ENCODE data around the gene NADSYN1.

DNA sequence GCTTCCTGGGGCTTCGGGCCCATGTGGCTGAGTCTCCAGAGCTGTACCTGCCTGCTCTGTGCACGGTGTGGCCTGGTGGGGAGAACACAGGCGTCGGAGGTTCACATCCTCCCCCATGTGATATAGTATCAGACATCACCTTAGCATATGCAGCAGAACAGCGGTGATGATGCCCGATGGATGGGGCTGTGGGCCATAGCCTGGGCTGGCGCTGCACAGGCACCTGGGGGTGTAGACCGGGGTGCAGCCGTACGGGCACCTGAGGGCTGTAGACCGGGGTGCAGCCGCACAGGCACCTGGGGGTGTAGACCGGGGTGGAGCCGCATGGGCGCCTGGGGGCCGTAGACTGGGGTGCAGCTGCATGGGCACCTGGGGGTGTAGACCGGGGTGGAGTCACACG is 29.2 kb downstream of the NADSYN1 start:
- TF ChIP-seq, protein P1, sequence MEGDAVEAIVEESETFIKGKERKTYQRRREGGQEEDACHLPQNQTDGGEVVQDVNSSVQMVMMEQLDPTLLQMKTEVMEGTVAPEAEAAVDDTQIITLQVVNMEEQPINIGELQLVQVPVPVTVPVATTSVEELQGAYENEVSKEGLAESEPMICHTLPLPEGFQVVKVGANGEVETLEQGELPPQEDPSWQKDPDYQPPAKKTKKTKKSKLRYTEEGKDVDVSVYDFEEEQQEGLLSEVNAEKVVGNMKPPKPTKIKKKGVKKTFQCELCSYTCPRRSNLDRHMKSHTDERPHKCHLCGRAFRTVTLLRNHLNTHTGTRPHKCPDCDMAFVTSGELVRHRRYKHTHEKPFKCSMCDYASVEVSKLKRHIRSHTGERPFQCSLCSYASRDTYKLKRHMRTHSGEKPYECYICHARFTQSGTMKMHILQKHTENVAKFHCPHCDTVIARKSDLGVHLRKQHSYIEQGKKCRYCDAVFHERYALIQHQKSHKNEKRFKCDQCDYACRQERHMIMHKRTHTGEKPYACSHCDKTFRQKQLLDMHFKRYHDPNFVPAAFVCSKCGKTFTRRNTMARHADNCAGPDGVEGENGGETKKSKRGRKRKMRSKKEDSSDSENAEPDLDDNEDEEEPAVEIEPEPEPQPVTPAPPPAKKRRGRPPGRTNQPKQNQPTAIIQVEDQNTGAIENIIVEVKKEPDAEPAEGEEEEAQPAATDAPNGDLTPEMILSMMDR (conservative IDR thresholded peaks at IDR 0.05 in 1 of 2, IDR thresholded peaks at IDR 0.05 in 1 of 2; ENCODE audit: low read depth in 1 of 2, low read length in 2 of 2): no peak
- TF ChIP-seq EZH2 (IDR thresholded peaks at IDR 0.05; ENCODE audit: low read length, missing control alignments): no peak

Data from fibroblast of lung (primary cell).